ENCODE data around the gene TTYH3. TPM values are rescaled to one million over a fixed set of nuclear protein-coding genes. Genes with fewer than 3 reads are reported as not detected.
A peak's percentile ranks its signal among the peaks of the same experiment; 100 is the strongest.

Gene TTYH3
- total and polyA plus RNA-seq, 2 of the 13 experiments (the other 11 are each of a cell fraction or from before 2014, with no cell fraction given) = 26.3 to 50.0 TPM

DNA sequence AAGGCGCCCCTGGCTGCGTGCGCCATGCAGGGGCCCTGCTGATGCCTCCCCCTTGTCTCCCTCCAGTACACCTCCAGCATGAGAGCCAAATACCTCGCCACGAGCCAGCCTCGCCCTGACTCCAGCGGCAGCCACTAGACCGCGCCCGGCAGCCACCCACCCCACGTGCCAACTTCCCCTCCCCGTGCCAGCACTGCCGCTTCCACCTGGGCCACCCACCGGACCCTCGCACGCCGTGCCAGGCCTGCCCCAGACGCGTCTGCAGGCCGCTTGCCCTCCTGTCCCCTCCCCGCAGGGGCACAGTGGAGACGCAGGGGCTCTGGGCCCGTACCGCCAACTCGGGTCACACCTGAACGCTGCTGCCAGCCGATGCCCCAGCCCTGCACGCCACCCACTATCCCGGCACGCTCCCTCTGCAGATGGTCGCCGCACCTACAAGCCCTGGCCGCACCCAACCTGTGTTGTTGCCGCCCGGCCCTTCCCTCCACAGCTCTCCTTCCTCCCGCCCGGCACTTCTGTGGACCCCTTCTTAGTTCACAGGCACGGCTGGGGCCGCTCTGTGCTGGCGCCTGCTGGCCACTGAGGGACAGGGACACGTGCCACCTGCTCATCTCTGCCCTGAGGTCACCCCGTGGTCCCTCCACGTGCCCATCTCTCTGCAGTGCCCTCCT is 30.0 kb downstream of the TTYH3 start:
- ChIA-PET CTCF (ENCODE audit: low intra/inter-chr PET ratio, low total read pairs) (interaction anchor here (1.7 kb wide), 1 partner anchor 94 kb away, joined by 3 read pairs; no protein-coding TSS in a partner anchor), POLR2A (no interaction called here)
- H3K4me2 ChIP-seq (ENCODE audit: low read depth, low read length) = no peak overlapping the region
- DNase-seq (ENCODE audit: low spot score) (no peak), ATAC-seq (no peak), FAIRE-seq (no peak)
- no peak overlapping the region for H2AFZ ChIP-seq (ENCODE audit: low read length)
- H3K27me3 ChIP-seq (ENCODE audit: control insufficient read depth in 1 of 2, insufficient read depth in 2 of 2, low read length in 2 of 2) = peaks cover 1 to 2% of the 10 kb centered on the region in 2 experiments; a peak in 3 of 5 replicates
- 95% methylated on average over 34 of the region's 43 CpGs for WGBS (ENCODE audit: low lambda C conversion rate)
- H3K4me1 ChIP-seq (ENCODE audit: insufficient read depth, low read length) = peaks cover 32% of the 10 kb centered on the region
- BruUV-seq (replicated peaks) = no TSS peak
- no peaks in the 10 kb centered on the region for H3K79me2 ChIP-seq (ENCODE audit: insufficient read depth, low read length)
- H3K9me3 ChIP-seq (ENCODE audit: low read length) = no peaks in the 10 kb centered on the region
- peaks cover 7% of the 10 kb centered on the region; the same call in 1 of the 2 replicates for H4K20me1 ChIP-seq (ENCODE audit: insufficient read depth, low read length)
- TF ChIP-seq STAG1 (CRISPR knock-in tag; IDR thresholded peaks at IDR 0.05) (peak; percentile 13; the same call in 1 of the 2 replicates), ZNF30 (CRISPR knock-in tag; IDR thresholded peaks at IDR 0.05) (0 out of 2 replicates have a peak, but pooled peaks have one; percentile 23), AKAP8 (CRISPR knock-in tag; IDR thresholded peaks at IDR 0.05) (peak; percentile 56), KLF12 (CRISPR knock-in tag; IDR thresholded peaks at IDR 0.05; ENCODE audit: borderline replicate concordance) (no peak), ATF1 (CRISPR knock-in tag; IDR thresholded peaks at IDR 0.05) (no peak), ZNF430 (CRISPR knock-in tag; IDR thresholded peaks at IDR 0.05) (0 out of 2 replicates have a peak, but pooled peaks have one; percentile 28), MED8 (CRISPR knock-in tag; IDR thresholded peaks at IDR 0.05; ENCODE audit: insufficient replicate concordance) (no peak), HNRNPL (IDR thresholded peaks at IDR 0.05; ENCODE audit: low read depth, low read length) (peak; percentile 85)
- TF ChIP-seq, protein P1, sequence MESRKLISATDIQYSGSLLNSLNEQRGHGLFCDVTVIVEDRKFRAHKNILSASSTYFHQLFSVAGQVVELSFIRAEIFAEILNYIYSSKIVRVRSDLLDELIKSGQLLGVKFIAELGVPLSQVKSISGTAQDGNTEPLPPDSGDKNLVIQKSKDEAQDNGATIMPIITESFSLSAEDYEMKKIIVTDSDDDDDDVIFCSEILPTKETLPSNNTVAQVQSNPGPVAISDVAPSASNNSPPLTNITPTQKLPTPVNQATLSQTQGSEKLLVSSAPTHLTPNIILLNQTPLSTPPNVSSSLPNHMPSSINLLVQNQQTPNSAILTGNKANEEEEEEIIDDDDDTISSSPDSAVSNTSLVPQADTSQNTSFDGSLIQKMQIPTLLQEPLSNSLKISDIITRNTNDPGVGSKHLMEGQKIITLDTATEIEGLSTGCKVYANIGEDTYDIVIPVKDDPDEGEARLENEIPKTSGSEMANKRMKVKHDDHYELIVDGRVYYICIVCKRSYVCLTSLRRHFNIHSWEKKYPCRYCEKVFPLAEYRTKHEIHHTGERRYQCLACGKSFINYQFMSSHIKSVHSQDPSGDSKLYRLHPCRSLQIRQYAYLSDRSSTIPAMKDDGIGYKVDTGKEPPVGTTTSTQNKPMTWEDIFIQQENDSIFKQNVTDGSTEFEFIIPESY (CRISPR knock-in tag; IDR thresholded peaks at IDR 0.05) = 0 out of 2 replicates have a peak, but pooled peaks have one; percentile 41
- TF ChIP-seq, protein P2, sequence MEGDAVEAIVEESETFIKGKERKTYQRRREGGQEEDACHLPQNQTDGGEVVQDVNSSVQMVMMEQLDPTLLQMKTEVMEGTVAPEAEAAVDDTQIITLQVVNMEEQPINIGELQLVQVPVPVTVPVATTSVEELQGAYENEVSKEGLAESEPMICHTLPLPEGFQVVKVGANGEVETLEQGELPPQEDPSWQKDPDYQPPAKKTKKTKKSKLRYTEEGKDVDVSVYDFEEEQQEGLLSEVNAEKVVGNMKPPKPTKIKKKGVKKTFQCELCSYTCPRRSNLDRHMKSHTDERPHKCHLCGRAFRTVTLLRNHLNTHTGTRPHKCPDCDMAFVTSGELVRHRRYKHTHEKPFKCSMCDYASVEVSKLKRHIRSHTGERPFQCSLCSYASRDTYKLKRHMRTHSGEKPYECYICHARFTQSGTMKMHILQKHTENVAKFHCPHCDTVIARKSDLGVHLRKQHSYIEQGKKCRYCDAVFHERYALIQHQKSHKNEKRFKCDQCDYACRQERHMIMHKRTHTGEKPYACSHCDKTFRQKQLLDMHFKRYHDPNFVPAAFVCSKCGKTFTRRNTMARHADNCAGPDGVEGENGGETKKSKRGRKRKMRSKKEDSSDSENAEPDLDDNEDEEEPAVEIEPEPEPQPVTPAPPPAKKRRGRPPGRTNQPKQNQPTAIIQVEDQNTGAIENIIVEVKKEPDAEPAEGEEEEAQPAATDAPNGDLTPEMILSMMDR (CRISPR knock-in tag; IDR thresholded peaks at IDR 0.05) = peak; percentile 28; the same call in 1 of the 2 replicates
- TF ChIP-seq, protein P3, sequence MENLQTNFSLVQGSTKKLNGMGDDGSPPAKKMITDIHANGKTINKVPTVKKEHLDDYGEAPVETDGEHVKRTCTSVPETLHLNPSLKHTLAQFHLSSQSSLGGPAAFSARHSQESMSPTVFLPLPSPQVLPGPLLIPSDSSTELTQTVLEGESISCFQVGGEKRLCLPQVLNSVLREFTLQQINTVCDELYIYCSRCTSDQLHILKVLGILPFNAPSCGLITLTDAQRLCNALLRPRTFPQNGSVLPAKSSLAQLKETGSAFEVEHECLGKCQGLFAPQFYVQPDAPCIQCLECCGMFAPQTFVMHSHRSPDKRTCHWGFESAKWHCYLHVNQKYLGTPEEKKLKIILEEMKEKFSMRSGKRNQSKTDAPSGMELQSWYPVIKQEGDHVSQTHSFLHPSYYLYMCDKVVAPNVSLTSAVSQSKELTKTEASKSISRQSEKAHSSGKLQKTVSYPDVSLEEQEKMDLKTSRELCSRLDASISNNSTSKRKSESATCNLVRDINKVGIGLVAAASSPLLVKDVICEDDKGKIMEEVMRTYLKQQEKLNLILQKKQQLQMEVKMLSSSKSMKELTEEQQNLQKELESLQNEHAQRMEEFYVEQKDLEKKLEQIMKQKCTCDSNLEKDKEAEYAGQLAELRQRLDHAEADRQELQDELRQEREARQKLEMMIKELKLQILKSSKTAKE (CRISPR knock-in tag; IDR thresholded peaks at IDR 0.05; ENCODE audit: borderline replicate concordance) = 0 out of 2 replicates have a peak, but pooled peaks have one; percentile 22
- H3K27ac ChIP-seq (ENCODE audit: extremely low read length, insufficient read depth, low read length) = no peak overlapping the region
- in situ Hi-C loops (cut with HindIII; ENCODE audit: extremely low pct_ligation_motif_present, low pct_unique_long_range_greater_than_20kb) = no loop called here
- H3K9ac ChIP-seq (ENCODE audit: insufficient read depth, low read depth, low read length) = no peak overlapping the region
- intact Hi-C loops (cut with micrococcal nuclease; ENCODE audit: unreplicated experiment) = no loop called here
- peaks cover 15 to 23% of the 10 kb centered on the region in 2 experiments for H3K36me3 ChIP-seq (replicated peaks in 1 of 2; ENCODE audit: control insufficient read depth in 1 of 2, insufficient read depth in 2 of 2, low read length in 2 of 2)
- H3K4me3 ChIP-seq (replicated peaks in 1 of 3; ENCODE audit: insufficient read depth in 1 of 3, low read depth in 2 of 3, low read length in 3 of 3) = no peak overlapping the region

Data from HepG2 (cell line).